MM.1S (cell line): ENCODE measurements around the gene PDAP1.

Experiments
- CTCF ChIP-seq: fragments of 300-600 bp; sonication (generic); IDR thresholded peaks from 2 replicates; pipeline ENCODE4 v1.5.1; 2016; ENCODE audit warnings: antibody characterized with exemption, low read length, mixed read lengths
- EZH2phosphoT487 ChIP-seq: fragments of 300-600 bp; sonication (generic); IDR thresholded peaks from 2 replicates; pipeline ENCODE4 v1.6.1; 2018; ENCODE audit warnings: antibody characterized with exemption, low read length

- no peak for TF ChIP-seq CTCF
- TF ChIP-seq EZH2phosphoT487, result no peak
These were observed 26.7 kb downstream of the PDAP1 start for GRCh38 chr7:99381664-99382075.
